Frontal cortex (tissue), 4 donors: ENCODE measurements around the gene NCKAP5. TPM values are rescaled to one million over a fixed set of nuclear protein-coding genes. Genes with fewer than 3 reads are reported as not detected.

Source experiments
- DNase-seq, 2 donors: peaks; one replicate each; pipeline ENCODE4 v3.0.0; 2012; ENCODE audit warnings: low spot score in 2 of 2
- FAIRE-seq: peaks from 2 replicates; lab custom pipeline; 2012; peaks lifted over from hg19 to GRCh38; lab: Jason Lieb, UNC
- total RNA-seq: library from RNA; depleted of rRNA; stranded (reverse); fragments of >200 nt; gene quantifications from one replicate; pipeline ENCODE4 v1.2.3, GENCODE V29; 2014
- donor health status: control.
- donor health status: control.
- donor health status: control.

Gene NCKAP5
- total RNA-seq, 1 donor from 2014 or later = 9.0 TPM

- DNase-seq (no peak), FAIRE-seq (no peak)
These were observed 256.1 kb downstream of the NCKAP5 start for GRCh38 chr2:133312038-133312729.

DNA sequence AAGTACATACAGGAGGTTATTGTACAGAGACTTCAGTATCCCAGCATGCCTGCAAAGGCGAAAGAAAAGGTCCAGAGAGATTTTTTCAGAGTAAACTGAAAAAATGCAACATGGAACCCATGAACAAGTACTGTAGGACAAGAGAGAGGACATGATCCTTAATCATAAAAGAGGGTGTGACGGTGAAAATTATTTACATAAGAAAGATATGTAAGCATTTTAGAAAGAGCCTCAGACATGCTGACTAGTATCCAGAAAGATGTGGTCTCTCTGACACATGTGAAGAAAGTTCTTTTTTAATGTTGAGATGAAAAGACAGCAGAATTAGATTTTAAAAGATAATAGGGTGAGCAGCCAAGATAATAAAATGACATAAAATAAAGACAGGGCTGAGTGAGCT, 262.0 kb downstream of the NCKAP5 start:
- FAIRE-seq (no peak), DNase-seq (no peak)

- no peak for FAIRE-seq
- no peak for DNase-seq
These were observed 263.9 kb downstream of the NCKAP5 start for GRCh38 chr2:133304344-133304743.

DNA sequence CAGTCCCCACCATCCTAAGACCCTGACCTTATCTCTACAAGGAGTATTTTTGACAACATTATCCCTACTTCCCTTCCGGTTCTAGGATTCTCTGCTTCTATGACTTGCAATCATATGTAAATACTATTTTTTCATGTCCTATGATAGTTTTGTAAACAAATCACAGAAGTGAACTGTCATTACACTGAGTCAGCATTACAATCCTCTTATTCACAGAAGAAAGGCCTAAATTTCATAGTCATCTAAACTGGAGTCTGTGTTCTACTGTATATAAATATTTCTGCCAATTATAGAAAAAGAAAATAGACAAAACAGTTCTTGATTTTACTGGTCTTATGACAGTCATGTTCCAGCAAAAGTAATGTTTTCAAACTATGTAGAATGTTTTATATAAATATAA, 265.1 kb downstream of the NCKAP5 start:
- no peak for DNase-seq
- peak; percentile 10 for FAIRE-seq

GRCh38 chr2:133296401-133296800, 271.9 kb downstream of the NCKAP5 start:
- no peak for FAIRE-seq
- DNase-seq = no peak

GRCh38 chr2:133293544-133294353, 274.5 kb downstream of the NCKAP5 start:
- FAIRE-seq (no peak), DNase-seq (no peak)

DNA sequence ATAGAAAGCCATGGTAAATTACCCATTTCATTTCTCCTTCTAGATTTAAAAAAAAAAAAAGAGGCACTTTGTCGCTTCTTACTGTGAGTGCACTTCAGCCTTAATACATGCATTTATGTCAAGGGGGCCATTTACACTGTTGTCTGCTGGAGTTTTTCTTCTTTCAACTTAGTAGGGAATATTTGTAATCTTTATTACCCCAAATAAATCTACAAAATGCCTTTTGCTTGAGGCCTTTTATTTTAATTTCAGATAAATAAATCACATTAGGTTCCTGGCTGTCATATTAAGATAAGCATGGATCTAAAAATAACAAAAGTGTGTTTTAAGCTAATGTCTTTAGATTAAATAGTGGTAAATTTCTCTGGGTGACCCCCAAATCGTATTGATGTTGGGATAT, 276.0 kb downstream of the NCKAP5 start:
- FAIRE-seq = no peak
- no peak for DNase-seq

DNA sequence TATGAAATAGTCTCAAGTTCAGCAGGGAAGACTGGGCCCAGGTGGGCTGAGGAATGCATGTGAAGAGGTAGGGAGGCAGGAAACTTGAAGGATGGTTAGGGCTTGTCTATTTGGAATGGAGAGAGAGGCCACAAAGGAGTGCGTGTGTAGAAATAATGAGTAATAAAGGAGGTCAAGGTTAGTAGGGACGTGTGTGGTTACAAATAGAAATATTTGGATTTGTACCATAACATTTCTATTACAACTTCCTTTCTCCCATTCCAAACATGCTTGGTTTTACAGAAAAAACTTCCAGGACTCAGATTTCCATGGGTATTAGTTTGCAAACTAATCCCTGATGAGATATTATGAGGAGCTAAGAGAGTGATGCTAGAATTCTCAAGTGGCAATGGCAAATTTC, 280.6 kb downstream of the NCKAP5 start:
- DNase-seq = no peak
- FAIRE-seq = no peak

- no peak for FAIRE-seq
- DNase-seq = no peak
These were observed 281.8 kb downstream of the NCKAP5 start for GRCh38 chr2:133286326-133286922.

DNA sequence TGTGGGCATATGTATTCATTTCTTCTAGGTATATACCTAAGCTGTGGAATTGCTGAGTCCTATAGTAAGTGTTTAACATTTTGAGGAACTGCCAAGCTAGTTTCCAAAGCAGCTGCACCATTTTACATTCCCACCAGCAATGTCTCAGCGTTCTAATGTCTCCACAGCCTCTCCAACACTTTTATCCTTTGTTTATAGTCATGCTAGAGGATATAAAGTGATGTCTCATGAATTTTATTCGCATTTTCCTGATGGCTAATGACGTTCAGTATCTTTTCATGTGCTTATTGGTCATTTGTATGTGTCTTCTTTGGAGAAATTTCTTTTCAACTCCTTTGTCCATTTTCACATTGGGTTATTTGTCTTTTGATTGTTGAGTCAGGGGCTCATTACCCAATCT, 295.2 kb downstream of the NCKAP5 start:
- FAIRE-seq (no peak), DNase-seq (no peak)

DNA sequence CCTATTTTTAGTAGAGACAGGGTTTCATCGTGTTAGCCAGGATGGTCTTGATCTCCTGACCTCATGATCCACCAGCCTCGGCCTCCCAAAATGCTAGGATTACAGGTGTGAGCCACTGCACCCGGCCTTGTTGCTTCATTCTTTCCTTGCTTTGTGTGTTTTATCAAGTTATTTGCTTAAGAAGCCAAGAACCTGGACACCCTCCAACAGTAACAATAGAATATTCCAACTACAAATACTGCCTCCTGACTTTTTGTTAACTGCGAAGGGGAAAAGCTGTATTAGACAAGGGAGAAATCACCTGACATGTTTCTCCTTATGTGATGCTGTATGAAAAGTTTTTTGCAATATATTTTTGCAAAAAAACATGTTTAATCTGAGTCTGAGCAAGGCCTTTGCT, 297.2 kb downstream of the NCKAP5 start:
- FAIRE-seq (no peak), DNase-seq (no peak)

- no peak for FAIRE-seq
- DNase-seq = no peak
These were observed 297.7 kb downstream of the NCKAP5 start for GRCh38 chr2:133270550-133270949.

DNA sequence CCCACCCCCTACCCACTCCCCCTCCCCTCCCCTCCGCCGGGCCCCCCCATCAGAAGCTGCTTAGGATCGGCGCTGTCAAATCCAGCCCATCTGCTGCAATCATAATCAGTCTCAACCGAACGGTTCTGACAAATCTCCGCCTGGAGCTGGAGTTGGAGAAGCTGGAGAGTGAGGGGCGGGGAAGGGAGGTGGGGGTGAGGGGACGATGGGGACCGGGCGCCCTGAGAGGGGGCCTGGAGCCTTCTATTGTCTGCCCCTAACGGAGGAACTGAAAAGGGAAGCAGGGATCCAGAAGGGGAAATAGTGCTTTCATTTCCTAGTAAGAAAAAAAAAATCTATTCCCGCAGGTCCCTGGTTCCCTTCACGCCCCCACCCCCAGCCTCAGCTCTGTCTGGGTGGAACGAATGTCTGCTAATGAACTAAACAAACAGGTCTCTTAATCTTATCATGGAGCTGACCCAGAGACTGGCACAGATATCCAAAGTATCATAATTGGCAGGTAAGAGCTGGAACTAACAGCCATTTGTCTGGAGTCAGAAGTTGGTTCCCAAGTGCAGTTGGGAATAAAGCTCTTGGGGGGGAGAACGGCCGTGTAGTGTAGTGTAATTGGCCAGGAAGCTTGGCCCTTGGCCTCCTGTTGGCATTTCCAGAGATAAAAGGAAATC, 301.2 kb downstream of the NCKAP5 start:
- FAIRE-seq (no peak), DNase-seq (no peak)

- FAIRE-seq (no peak), DNase-seq (peak in 1 of 2 donors; percentile 29)
These were observed 302.0 kb downstream of the NCKAP5 start for GRCh38 chr2:133266041-133266925.

DNA sequence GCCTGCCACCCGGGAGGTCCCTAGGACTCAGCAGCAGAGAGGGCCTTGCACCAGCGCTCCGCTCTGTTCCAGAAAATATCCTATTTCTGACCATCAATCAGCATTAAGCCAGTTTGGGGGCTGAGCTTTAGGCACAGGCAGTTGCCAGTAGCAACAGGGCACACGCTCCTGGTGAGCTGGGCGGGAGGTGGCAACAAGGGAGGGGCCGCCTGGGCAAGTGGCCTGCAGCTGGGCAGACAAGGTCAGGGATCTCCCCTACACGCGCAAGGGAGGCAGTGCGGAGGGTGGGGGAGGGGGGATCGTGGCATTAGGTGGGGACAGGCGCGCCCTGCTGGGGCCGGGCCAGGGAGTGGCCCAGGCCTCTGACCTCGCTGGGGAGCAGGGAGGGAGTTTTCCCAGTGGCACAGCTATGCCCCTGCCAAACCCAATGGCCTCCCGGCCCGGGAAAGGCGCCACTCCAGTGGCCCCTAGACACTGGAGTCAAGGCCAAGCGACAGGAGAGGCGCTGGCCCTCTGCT, 302.8 kb downstream of the NCKAP5 start:
- DNase-seq = peak in 1 of 2 donors; percentile 53

DNA sequence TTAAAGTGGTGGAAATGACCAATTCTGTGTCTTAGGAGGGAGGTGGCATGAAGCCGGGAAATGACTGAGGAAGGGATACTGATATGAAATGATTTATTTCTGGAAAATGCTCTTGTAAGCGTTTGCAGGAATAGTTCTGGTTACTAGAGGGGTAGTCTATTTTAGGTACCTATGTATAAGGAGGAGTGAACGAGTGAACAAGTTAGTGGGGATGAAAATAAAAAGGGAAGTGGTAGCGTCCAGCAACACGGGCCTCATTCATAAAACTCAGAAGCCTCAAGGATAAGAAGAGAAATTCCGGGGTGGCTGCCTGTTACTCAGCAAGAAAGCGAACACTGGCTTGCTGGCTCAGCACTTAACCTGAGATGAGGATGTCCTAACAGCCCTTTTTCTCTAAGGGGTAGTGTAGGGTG, 303.3 kb downstream of the NCKAP5 start:
- DNase-seq = no peak
- no peak for FAIRE-seq

More for the DNA sequence above, 302.8 kb downstream of the NCKAP5 start:
- FAIRE-seq = no peak

GRCh38 chr2:133262893-133263292, 305.4 kb downstream of the NCKAP5 start:
- FAIRE-seq = no peak
- DNase-seq = no peak

- FAIRE-seq = no peak
These were observed 312.9 kb downstream of the NCKAP5 start for GRCh38 chr2:133255360-133255759.

GRCh38 chr2:133253793-133254192, 314.5 kb downstream of the NCKAP5 start:
- DNase-seq (no peak), FAIRE-seq (no peak)

More at GRCh38 chr2:133255360-133255759, 312.9 kb downstream of the NCKAP5 start:
- DNase-seq = no peak
